Activated T-helper 17 cell treated with anti-CD3 and anti-CD28 coated beads, Interleukin-2, amount 50 U/mL, for 72 hours (primary cell): ENCODE measurements around the gene ASIC2. TPM values are rescaled to one million over a fixed set of nuclear protein-coding genes. Genes with fewer than 3 reads are reported as not detected.
"Not testable (repeated sequence)": the region's sequence is repeated elsewhere in the genome, so short reads cannot be mapped to it uniquely, and the experiment has no call there.

Experiments
- ATAC-seq: fragments of 150-1000 bp; cut with Tn5 transposase; replicated peaks from 2 replicates; pipeline ENCODE4 v1.10.0; 2021; ENCODE audit warnings: mild to moderate bottlenecking, moderate library complexity
- H3K27ac Mint-ChIP-seq: one replicate; pipeline ENCODE4 v1.8.0; 2022; ENCODE audit warnings: mixed read lengths
- H3K27me3 Mint-ChIP-seq: one replicate; pipeline ENCODE4 v1.8.0; 2022; ENCODE audit warnings: mixed read lengths
- H3K36me3 Mint-ChIP-seq: one replicate; pipeline ENCODE4 v1.8.0; 2022; ENCODE audit warnings: low read depth, mild to moderate bottlenecking, mixed read lengths
- H3K4me1 Mint-ChIP-seq: one replicate; pipeline ENCODE4 v1.8.0; 2022; ENCODE audit warnings: mixed read lengths
- H3K4me3 Mint-ChIP-seq: one replicate; pipeline ENCODE4 v1.8.0; 2022; ENCODE audit warnings: mild to moderate bottlenecking, mixed read lengths
- H3K9me3 Mint-ChIP-seq: one replicate; pipeline ENCODE4 v1.8.0; 2022; ENCODE audit warnings: mixed read lengths
- total RNA-seq, 2 donors: library from RNA; stranded (reverse); gene quantifications; one replicate each; pipeline ENCODE4 v1.2.3, GENCODE V29; 2022

The ASIC2 gene
- total RNA-seq, 2 donors from 2014 or later: not detected

DNA sequence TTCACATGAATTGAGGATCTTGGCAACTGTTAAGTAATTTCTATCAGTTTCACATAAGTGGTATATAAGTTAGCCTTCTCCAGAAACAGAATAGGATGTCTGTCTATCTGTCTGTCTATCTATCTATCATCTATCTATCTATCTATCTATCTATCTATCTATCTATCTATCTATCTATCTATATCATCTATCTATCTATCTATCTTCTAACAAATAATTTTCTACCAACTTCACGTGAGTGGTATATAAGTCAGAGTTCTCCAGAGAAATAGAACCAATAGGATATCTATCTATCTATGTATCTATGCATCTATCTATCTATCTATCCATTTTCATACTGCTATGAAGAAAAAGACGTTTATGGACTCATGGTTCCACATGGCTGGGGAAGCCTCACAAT is 312.9 kb downstream of the ASIC2 start:
- Mint-ChIP-seq H3K4me1 (no peaks in the 10 kb centered on the region), H3K9me3 (peaks cover 4% of the 10 kb centered on the region), H3K36me3 (no peaks in the 10 kb centered on the region)

DNA sequence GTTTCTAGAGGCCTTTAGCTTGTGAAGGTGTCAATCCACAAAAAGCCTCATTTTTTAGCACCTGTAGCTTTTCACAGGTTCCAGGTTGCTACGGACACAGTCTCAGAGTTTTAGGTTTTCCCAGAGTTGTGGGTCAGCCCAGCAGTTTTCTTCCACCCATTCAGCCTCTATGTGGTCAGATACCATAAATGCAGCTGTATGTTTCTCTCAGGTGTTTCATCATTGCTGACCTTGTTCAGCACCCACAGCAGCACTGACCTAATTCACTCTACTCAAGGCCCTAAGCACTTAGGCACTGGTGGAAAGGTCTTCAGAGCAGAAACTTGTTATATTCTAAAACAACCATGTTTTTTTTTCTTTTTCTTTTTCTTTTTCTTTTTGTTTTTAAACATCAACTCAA is 316.5 kb downstream of the ASIC2 start:
- H3K27me3 Mint-ChIP-seq: peaks cover 12% of the 10 kb centered on the region
- H3K4me1 Mint-ChIP-seq: peaks cover under 1% of the 10 kb centered on the region
- no peak for ATAC-seq
- no peak overlapping the region for H3K4me3 Mint-ChIP-seq
- no peak overlapping the region for H3K27ac Mint-ChIP-seq
- no peaks in the 10 kb centered on the region for H3K9me3 Mint-ChIP-seq
- no peaks in the 10 kb centered on the region for H3K36me3 Mint-ChIP-seq

More for the DNA sequence above, 312.9 kb downstream of the ASIC2 start:
- Mint-ChIP-seq H3K27ac (no peak overlapping the region), H3K27me3 (peaks cover 26% of the 10 kb centered on the region), H3K4me3 (no peak overlapping the region)
- no peak for ATAC-seq

GRCh38 chr17:32976131-32976530 is 317.0 kb downstream of the ASIC2 start:
- H3K27ac Mint-ChIP-seq: no peak overlapping the region
- H3K27me3 Mint-ChIP-seq: peaks cover 12% of the 10 kb centered on the region
- ATAC-seq: no peak
- H3K9me3 Mint-ChIP-seq: no peaks in the 10 kb centered on the region
- no peak overlapping the region for H3K4me3 Mint-ChIP-seq
- H3K36me3 Mint-ChIP-seq: no peaks in the 10 kb centered on the region
- H3K4me1 Mint-ChIP-seq: peaks cover 5% of the 10 kb centered on the region

GRCh38 chr17:32971171-32971570 is 321.9 kb downstream of the ASIC2 start:
- Mint-ChIP-seq H3K4me3 (no peak overlapping the region), H3K27me3 (no peaks in the 10 kb centered on the region), H3K36me3 (no peaks in the 10 kb centered on the region), H3K4me1 (peaks cover 11% of the 10 kb centered on the region), H3K27ac (no peak overlapping the region), H3K9me3 (peaks cover 4% of the 10 kb centered on the region)
- peak; percentile 91 for ATAC-seq

DNA sequence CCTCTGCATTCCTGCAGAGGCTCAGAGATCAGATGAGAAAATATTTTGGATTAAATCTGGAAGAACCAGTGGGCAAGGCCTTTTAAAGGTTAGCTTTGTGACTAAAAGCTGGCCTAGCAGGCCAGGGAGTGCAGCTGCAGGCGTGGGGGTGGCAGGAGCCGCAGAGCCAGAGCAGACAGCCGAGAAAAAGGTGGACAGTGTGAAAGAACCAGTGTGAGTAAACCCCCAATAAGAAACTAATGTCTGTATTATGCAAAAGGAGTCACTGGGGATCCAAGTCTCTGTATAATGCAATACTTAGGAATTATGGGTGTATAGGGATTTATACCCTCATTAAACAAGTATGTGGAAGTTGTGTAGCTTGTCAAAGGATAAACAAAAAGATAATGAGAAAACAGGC is 322.8 kb downstream of the ASIC2 start:
- Mint-ChIP-seq H3K27me3 (peaks cover 4% of the 10 kb centered on the region), H3K27ac (no peak overlapping the region), H3K36me3 (no peaks in the 10 kb centered on the region), H3K4me3 (no peak overlapping the region), H3K9me3 (peaks cover 4% of the 10 kb centered on the region), H3K4me1 (peaks cover 11% of the 10 kb centered on the region)
- ATAC-seq: peak; percentile 53

DNA sequence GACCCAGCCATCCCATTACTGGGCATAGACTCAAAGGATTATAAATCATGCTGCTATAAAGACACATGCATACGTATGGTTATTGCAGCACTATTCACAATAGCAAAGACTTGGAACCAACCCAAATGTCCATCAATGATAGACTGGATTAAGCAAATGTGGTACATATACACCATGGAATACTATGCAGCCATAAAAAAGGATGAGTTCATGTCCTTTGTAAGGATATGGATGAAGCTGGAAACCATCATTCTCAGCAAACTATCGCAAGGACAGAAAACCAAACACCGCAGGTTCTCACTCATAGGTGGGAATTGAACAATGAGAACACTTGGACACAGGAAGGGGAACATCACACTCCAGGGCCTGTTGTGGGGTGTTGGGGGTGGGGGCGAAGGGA is 323.9 kb downstream of the ASIC2 start:
- peaks cover 11% of the 10 kb centered on the region for H3K4me1 Mint-ChIP-seq
- peaks cover 12% of the 10 kb centered on the region for H3K27me3 Mint-ChIP-seq
- H3K27ac Mint-ChIP-seq, H3K4me3 Mint-ChIP-seq, ATAC-seq, H3K9me3 Mint-ChIP-seq, H3K36me3 Mint-ChIP-seq: not testable (repeated sequence)

GRCh38 chr17:32964541-32964940 is 328.6 kb downstream of the ASIC2 start:
- Mint-ChIP-seq H3K9me3 (no peaks in the 10 kb centered on the region), H3K4me1 (no peaks in the 10 kb centered on the region), H3K27ac (no peak overlapping the region), H3K4me3 (no peak overlapping the region), H3K36me3 (no peaks in the 10 kb centered on the region), H3K27me3 (peaks cover 31% of the 10 kb centered on the region)
- no peak for ATAC-seq
